Liver (tissue), 9 donors: ENCODE results near the gene SPA17. TPM values are rescaled to one million over a fixed set of nuclear protein-coding genes. Genes with fewer than 3 reads are reported as not detected.

Experiments used
- DNase-seq: peaks from one replicate; pipeline ENCODE4 v3.0.0-alpha.2; 2017; ENCODE audit warnings: low spot score
- H3K27ac ChIP-seq, 2 donors: one replicate each; pipeline ENCODE4 v1.7.0; 2013; ENCODE audit warnings: inconsistent platforms in 2 of 2, low read length in 2 of 2, control low read depth in 1 of 2, low read depth in 1 of 2, mild to moderate bottlenecking in 1 of 2
- H3K27me3 ChIP-seq, 4 donors: one replicate each; pipeline versions ENCODE4 v1.6.1 to v1.7.0; 2013; ENCODE audit warnings: low read length in 3 of 4, inconsistent platforms in 1 of 4, mild to moderate bottlenecking in 1 of 4, moderate library complexity in 1 of 4; ENCODE audit not compliant: control insufficient read depth in 4 of 4, insufficient read depth in 4 of 4
- H3K36me3 ChIP-seq, 4 donors: one replicate each; pipeline versions ENCODE4 v1.6.1 to v1.7.0; 2013; ENCODE audit warnings: low read length in 3 of 4, mild to moderate bottlenecking in 3 of 4, low read depth in 1 of 4, moderate library complexity in 1 of 4; ENCODE audit not compliant: control insufficient read depth in 4 of 4, insufficient read depth in 3 of 4
- H3K4me1 ChIP-seq, 4 donors: one replicate each; pipeline versions ENCODE4 v1.6.1 to v1.7.0; 2013; ENCODE audit warnings: low read length in 3 of 4, mild to moderate bottlenecking in 3 of 4, moderate library complexity in 1 of 4; ENCODE audit not compliant: control insufficient read depth in 4 of 4, insufficient read depth in 4 of 4
- H3K4me3 ChIP-seq, 3 donors: one replicate each; pipeline versions ENCODE4 v1.6.1 to v1.7.0; 2013; ENCODE audit warnings: low read length in 3 of 3, control low read depth in 1 of 3, low read depth in 1 of 3, mild to moderate bottlenecking in 1 of 3
- H3K9ac ChIP-seq, 2 donors: one replicate each; pipeline ENCODE4 v1.7.0; 2013; ENCODE audit warnings: low read length in 2 of 2, mild to moderate bottlenecking in 2 of 2, moderate library complexity in 2 of 2, control low read depth in 1 of 2, low read depth in 1 of 2
- H3K9me3 ChIP-seq, 4 donors: one replicate each; pipeline versions ENCODE4 v1.6.1 to v1.7.0; 2013; ENCODE audit warnings: low read length in 3 of 4; ENCODE audit not compliant: control insufficient read depth in 4 of 4
- ATF3 ChIP-seq: IDR thresholded peaks from 2 replicates; pipeline ENCODE4 v1.6.1; 2016; ENCODE audit warnings: antibody characterized with exemption
- EGR1 ChIP-seq, 2 donors: IDR thresholded peaks; 2 replicates each; pipeline ENCODE4 v1.6.1; 2016 to 2018; ENCODE audit warnings: antibody characterized with exemption in 2 of 2, low read depth in 2 of 2
- FOXA2 ChIP-seq: IDR thresholded peaks from 2 replicates; pipeline ENCODE4 v1.6.1; 2016; ENCODE audit warnings: antibody characterized with exemption
- GABPA ChIP-seq, 2 donors: IDR thresholded peaks in 1 of 2; conservative IDR thresholded peaks in 1 of 2; 2 replicates each; pipeline ENCODE4 v1.6.1; 2016; ENCODE audit warnings: antibody characterized with exemption in 2 of 2, mild to moderate bottlenecking in 1 of 2, moderate library complexity in 1 of 2
- HNF4A ChIP-seq, 2 donors: conservative IDR thresholded peaks; 2 replicates each; pipeline ENCODE4 v1.6.1; 2016; ENCODE audit warnings: antibody characterized with exemption in 2 of 2, mild to moderate bottlenecking in 2 of 2
- NR2F2 ChIP-seq: IDR thresholded peaks from 2 replicates; pipeline ENCODE4 v1.6.1; 2016; ENCODE audit warnings: antibody characterized with exemption
- RAD21 ChIP-seq, 2 donors: IDR thresholded peaks; 2 replicates each; pipeline ENCODE4 v1.6.1; 2016; ENCODE audit warnings: antibody characterized with exemption in 2 of 2, mild to moderate bottlenecking in 2 of 2
- REST ChIP-seq: IDR thresholded peaks from 2 replicates; pipeline ENCODE4 v1.6.1; 2016; ENCODE audit warnings: antibody characterized with exemption, mild to moderate bottlenecking
- RXRA ChIP-seq, 2 donors: IDR thresholded peaks; 2 replicates each; pipeline ENCODE4 v1.6.1; 2017 to 2018; ENCODE audit warnings: antibody characterized with exemption in 2 of 2, mild to moderate bottlenecking in 1 of 2
- SP1 ChIP-seq: IDR thresholded peaks from 2 replicates; pipeline ENCODE4 v1.6.1; 2018; ENCODE audit warnings: antibody characterized with exemption, mild to moderate bottlenecking
- TAF1 ChIP-seq: conservative IDR thresholded peaks from 2 replicates; pipeline ENCODE4 v1.6.1; 2016; ENCODE audit warnings: antibody characterized with exemption, mild to moderate bottlenecking
- WGBS: extraction: QIAGEN DNeasy Blood & Tissue Kit; methylation state at CpG from one replicate; pipeline ENCODE4 v1.1.7; 2013; 5-methylcytosine and 5-hydroxymethylcytosine counted together
- polyA plus RNA-seq, 2 donors: library from polyadenylated mRNA; stranded (reverse) in 1 of 2; unstranded in 1 of 2; fragments of 200-250 nt in 1 of 2; fragments of >200 nt in 1 of 2; fragmentation: Nextera tagmentation in 1 of 2; extraction: Ambion mirVana in 1 of 2; gene quantifications; one replicate each; pipeline versions ENCODE4 v1.2.1 to v1.2.3, GENCODE V29; 2013 to 2015
- total RNA-seq, 2 donors: library from RNA; depleted of rRNA; stranded (reverse); fragments of >200 nt; gene quantifications; one replicate each; pipeline ENCODE4 v1.2.3, GENCODE V29; 2014
- TF ChIP-seq, protein P1 (sequence below): IDR thresholded peaks from 2 replicates; pipeline ENCODE4 v1.6.1; 2016; ENCODE audit warnings: antibody characterized with exemption
- TF ChIP-seq, protein P2 (sequence below): IDR thresholded peaks from 2 replicates; pipeline ENCODE4 v1.6.1; 2016; ENCODE audit warnings: antibody characterized with exemption
- TF ChIP-seq, protein P3 (sequence below): fragments of 150-350 bp; IDR thresholded peaks from 2 replicates; pipeline ENCODE4 v1.5.1; 2017; ENCODE audit warnings: improper control_type of control experiment, low read depth, low read length; ENCODE audit not compliant: missing input control
- donor health status: healthy.
- donor health status: healthy.
- donor health status: healthy.
- donor health status: healthy.
- donor health status: healthy.

Gene SPA17
- total and polyA plus RNA-seq, 4 donors = 0.47 to 3.2 (median 1.9) TPM

GRCh38 chr11:124676386-124676785 lies 2.7 kb downstream of the SPA17 start (continued):
- TF ChIP-seq NR2F2 = peak; percentile 36
- TF ChIP-seq EGR1 (IDR thresholded peaks at IDR 0.05; ENCODE audit: low read depth in 2 of 2) = peak in 1 of 2 donors; percentile 40
- TF ChIP-seq ATF3 = no peak

- TF ChIP-seq GABPA (IDR thresholded peaks at IDR 0.05 in 1 of 2, conservative IDR thresholded peaks at IDR 0.05 in 1 of 2) (no peak), RAD21 (IDR thresholded peaks at IDR 0.05) (no peak), EGR1 (IDR thresholded peaks at IDR 0.05; ENCODE audit: low read depth in 2 of 2) (no peak), FOXA2 (no peak), TAF1 (no peak), ATF3 (no peak), HNF4A (conservative IDR thresholded peaks at IDR 0.05) (no peak), SP1 (no peak), REST (no peak), RXRA (IDR thresholded peaks at IDR 0.05) (no peak)
- TF ChIP-seq, protein P1, sequence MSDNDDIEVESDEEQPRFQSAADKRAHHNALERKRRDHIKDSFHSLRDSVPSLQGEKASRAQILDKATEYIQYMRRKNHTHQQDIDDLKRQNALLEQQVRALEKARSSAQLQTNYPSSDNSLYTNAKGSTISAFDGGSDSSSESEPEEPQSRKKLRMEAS = no peak
- TF ChIP-seq, protein P2, sequence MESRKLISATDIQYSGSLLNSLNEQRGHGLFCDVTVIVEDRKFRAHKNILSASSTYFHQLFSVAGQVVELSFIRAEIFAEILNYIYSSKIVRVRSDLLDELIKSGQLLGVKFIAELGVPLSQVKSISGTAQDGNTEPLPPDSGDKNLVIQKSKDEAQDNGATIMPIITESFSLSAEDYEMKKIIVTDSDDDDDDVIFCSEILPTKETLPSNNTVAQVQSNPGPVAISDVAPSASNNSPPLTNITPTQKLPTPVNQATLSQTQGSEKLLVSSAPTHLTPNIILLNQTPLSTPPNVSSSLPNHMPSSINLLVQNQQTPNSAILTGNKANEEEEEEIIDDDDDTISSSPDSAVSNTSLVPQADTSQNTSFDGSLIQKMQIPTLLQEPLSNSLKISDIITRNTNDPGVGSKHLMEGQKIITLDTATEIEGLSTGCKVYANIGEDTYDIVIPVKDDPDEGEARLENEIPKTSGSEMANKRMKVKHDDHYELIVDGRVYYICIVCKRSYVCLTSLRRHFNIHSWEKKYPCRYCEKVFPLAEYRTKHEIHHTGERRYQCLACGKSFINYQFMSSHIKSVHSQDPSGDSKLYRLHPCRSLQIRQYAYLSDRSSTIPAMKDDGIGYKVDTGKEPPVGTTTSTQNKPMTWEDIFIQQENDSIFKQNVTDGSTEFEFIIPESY = no peak
- Histone ChIP-seq H3K9me3 (peaks cover 0 to 4% (median under 1%) of the 10 kb centered on the region in 4 donors), H3K36me3 (no peaks in the 10 kb centered on the region), H3K4me3 (no peak overlapping the region), H3K9ac (no peak overlapping the region), H3K4me1 (peaks cover under 1 to 7% (median 3%) of the 10 kb centered on the region in 4 donors), H3K27ac (no peak overlapping the region), H3K27me3 (no peaks in the 10 kb centered on the region)
- DNase-seq = no peak
- 80% methylated on average over 5 of the region's 5 CpGs for WGBS
These were observed 4.7 kb downstream of the SPA17 start for GRCh38 chr11:124678416-124678815.

DNA sequence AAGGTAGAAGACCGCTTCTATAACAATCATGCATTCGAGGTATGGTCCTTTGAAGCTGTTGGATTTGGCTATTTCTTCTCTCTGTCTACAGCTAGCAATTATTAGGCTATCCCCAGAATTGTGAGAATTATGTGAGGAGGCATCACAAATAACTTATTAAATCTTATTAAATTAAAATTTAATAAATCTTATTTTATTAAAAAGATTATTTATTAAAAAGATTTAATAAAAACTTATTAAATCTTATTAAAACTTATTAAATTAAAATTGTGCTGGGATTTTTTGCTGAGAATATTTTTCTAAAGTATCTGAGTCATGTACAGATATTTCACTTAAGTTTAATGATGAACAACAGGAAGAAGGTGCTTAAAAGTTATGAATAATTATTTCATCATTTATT lies 7.7 kb downstream of the SPA17 start:
- WGBS = 94% methylated on average over 2 of the region's 2 CpGs
- H3K9ac ChIP-seq = no peak overlapping the region
- TF ChIP-seq, protein P3, sequence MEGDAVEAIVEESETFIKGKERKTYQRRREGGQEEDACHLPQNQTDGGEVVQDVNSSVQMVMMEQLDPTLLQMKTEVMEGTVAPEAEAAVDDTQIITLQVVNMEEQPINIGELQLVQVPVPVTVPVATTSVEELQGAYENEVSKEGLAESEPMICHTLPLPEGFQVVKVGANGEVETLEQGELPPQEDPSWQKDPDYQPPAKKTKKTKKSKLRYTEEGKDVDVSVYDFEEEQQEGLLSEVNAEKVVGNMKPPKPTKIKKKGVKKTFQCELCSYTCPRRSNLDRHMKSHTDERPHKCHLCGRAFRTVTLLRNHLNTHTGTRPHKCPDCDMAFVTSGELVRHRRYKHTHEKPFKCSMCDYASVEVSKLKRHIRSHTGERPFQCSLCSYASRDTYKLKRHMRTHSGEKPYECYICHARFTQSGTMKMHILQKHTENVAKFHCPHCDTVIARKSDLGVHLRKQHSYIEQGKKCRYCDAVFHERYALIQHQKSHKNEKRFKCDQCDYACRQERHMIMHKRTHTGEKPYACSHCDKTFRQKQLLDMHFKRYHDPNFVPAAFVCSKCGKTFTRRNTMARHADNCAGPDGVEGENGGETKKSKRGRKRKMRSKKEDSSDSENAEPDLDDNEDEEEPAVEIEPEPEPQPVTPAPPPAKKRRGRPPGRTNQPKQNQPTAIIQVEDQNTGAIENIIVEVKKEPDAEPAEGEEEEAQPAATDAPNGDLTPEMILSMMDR = no peak
- TF ChIP-seq HNF4A (conservative IDR thresholded peaks at IDR 0.05) (no peak), NR2F2 (no peak), FOXA2 (no peak), GABPA (IDR thresholded peaks at IDR 0.05 in 1 of 2, conservative IDR thresholded peaks at IDR 0.05 in 1 of 2) (no peak)
- TF ChIP-seq, protein P1 = no peak

More for the DNA sequence above, 7.7 kb downstream of the SPA17 start:
- no peak overlapping the region for H3K27ac ChIP-seq
- DNase-seq = no peak
- no peaks in the 10 kb centered on the region for H3K4me1 ChIP-seq
- H3K9me3 ChIP-seq = peaks cover 0 to 4% (median 2%) of the 10 kb centered on the region in 4 donors
- H3K4me3 ChIP-seq = no peak overlapping the region
- no peaks in the 10 kb centered on the region for H3K27me3 ChIP-seq
- no peaks in the 10 kb centered on the region for H3K36me3 ChIP-seq
